ENCODE data around the gene DENND4A. TPM values are rescaled to one million over a fixed set of nuclear protein-coding genes. Genes with fewer than 3 reads are reported as not detected.

Gene DENND4A
- total RNA-seq: 24.7 and 26.7 TPM in 2 replicates

GRCh38 chr15:65792138-65792987 is at the start of gene DENND4A:
Gene DENND4A (minus strand): TSS chr15:65792293. CDS start chr15:65756450, 35,843 bp downstream.

DNA sequence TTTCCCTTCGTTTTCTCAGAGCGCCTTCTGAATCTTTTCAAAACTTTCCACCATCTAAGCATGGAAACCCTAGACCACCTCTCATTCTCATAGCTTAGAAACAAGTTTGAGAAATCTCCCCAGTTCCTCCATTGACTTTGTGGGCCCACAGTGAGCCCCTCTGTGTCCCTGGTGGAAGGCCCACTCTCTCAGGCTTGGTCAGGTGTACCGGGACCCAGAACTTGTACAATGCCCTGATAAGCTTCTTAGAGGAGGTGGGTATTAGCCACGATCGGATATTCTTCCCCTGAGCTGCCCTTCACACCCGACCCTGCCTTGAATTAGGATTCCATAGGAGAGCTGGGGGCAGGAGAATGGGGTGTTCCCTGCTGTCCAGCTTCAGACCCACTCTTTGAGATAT is 170.5 kb downstream of the DENND4A start, which contains the start of gene SLC24A1:
SLC24A1 (plus strand) TSS at position 301 of the 400 bp plus-strand sequence. CDS start 2,143 bp downstream, outside the sequence.

GRCh38 chr15:65610871-65611718 is 181.0 kb downstream of the DENND4A start, which contains the start of gene INTS14:
Gene INTS14 (minus strand): TSS chr15:65611131. CDS start chr15:65607380, 3,751 bp downstream.

Other genes with a start within 250 kb of the DENND4A start
- gene INTS14, start 181.2 kb downstream of the DENND4A start, total RNA-seq: 22.7 and 25.7 TPM in 2 replicates
- 4.4 and 4.6 TPM in 2 replicates for gene SLC24A1, start 170.4 kb downstream of the DENND4A start, total RNA-seq
- gene RAB11A, start 77.2 kb upstream of the DENND4A start, total RNA-seq: 168 and 286 TPM in 2 replicates

Data from aortic smooth muscle cell (primary cell).